Measurements from ENCODE around the gene CELSR2. TPM values are rescaled to one million over a fixed set of nuclear protein-coding genes. Genes with fewer than 3 reads are reported as not detected.
"Not testable (repeated sequence)": the region's sequence is repeated elsewhere in the genome, so short reads cannot be mapped to it uniquely, and the experiment has no call there.

Gene CELSR2
- total RNA-seq = 1.4 and 1.8 TPM in 2 replicates

DNA sequence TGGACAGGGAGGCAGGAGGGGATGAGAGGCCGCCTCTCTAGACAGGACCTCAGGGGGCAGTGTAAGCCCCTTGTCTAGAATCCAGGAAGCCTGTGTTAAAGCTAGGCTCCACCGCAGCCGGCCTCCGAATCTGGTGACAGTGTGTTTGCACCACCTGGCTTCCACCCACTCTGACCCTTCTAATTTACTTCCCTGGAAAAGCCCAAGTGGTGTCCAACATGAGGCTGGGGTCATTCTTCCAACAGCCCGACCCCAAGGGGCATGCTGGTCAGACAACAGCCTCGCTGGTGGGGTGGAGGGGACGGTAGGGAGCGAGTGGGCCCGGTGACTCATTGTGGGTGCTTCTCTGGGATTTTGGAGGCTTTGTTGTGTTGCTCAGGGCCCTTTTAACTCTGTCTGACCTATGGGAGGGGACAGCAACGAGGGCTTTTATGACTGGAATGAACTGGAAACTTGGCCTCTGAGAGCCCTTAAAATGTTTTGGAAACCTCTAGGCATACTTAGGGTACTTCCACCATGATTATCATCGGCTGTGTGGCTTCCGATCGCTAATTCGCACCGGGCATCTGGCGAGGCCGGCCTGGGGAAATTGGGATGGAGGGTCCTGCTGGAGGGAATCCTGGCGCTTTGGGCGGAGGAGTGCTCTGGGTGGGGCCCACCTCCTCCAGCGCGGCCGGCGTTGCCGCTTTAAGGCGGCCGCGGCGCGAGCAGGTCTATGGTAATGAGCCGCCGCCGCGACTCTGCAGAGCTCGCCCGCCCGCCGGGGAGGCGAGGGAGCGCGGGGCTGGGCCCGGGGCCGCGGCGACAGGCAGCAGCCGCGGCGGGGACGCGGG is at the start of gene CELSR2:
TSS of gene CELSR2 (plus strand) at position 743 of the 833 bp plus-strand sequence. CDS start 541 bp downstream, outside the sequence.
- peak; percentile 62 for DNase-seq

DNA sequence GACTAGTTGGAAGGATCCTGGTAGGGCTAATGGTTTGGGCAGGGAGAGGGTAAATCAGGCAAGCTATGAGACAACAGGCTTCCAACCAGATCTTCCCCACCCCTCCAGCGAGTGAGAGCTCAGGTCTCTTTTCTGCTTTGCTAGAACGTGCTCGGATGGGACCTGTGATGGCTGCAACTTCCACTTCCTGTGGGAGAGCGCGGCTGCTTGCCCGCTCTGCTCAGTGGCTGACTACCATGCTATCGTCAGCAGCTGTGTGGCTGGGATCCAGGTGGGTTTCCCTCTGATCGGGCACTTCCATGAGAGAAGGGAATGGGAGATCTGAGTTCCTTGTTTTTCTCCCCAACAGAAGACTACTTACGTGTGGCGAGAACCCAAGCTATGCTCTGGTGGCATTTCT is 49.6 kb upstream of the CELSR2 start:
- DNase-seq = no peak

- peak; percentile 79 for DNase-seq
Observed at GRCh38 chr1:109201123-109201703, 48.1 kb upstream of the CELSR2 start.

DNA sequence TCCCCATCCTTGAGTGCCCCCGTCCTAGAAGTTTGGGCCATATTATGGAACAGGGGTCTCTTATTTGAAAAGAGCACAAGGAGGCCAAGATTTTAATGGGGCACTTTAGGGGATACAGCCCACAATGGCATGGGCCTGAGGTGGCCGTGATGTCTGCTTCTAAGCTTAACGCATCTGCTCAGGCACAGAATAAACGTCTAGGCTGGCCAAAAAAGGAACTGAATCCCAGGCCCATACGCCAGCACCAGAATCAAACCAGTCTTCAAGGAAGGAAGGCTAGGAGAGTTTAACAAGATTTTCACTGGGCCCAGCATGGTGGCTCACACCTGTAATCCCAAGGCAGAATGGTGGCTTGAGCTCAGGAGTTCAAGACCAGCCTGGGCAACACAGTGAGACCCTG is 44.9 kb upstream of the CELSR2 start:
- no peak for DNase-seq

GRCh38 chr1:109206339-109206738 is 43.0 kb upstream of the CELSR2 start:
- DNase-seq = no peak

GRCh38 chr1:109207467-109208103 is 41.8 kb upstream of the CELSR2 start:
- no peak for DNase-seq

GRCh38 chr1:109208394-109208793 is 40.9 kb upstream of the CELSR2 start:
- no peak for DNase-seq

GRCh38 chr1:109208836-109209463 is 40.4 kb upstream of the CELSR2 start:
- DNase-seq = no peak

DNA sequence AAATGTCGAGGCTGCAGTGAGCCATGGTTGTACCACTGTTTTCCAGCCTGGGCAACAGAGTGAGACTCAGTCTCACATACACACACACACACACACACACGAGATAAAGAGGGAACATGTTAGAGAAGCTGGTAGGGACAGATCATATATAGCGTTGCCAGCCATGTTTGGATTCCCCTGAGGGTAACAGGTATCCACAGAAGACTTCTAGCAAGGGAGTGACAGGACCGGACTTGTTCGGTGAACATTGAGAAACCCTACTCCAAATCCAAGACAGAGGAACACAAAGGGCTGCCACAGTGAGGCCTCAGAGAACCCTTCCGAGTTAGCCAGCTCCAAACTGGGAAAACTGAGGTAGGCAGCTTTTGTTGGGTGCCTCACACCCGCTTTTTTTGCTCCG is 39.3 kb upstream of the CELSR2 start:
- no peak for DNase-seq

- DNase-seq = no peak
Observed at GRCh38 chr1:109213345-109213823, 36.0 kb upstream of the CELSR2 start.

- peak; percentile 90 for DNase-seq
Observed at GRCh38 chr1:109213824-109214693, 35.3 kb upstream of the CELSR2 start, which contains the start of gene SARS1. Gene SARS1 (plus strand): TSS chr1:109213918. CDS start chr1:109213993, 75 bp downstream.

- DNase-seq = peak; percentile 82
Observed at GRCh38 chr1:109214695-109215623, 34.4 kb upstream of the CELSR2 start.

GRCh38 chr1:109216662-109217061 is 32.7 kb upstream of the CELSR2 start:
- no peak for DNase-seq

DNA sequence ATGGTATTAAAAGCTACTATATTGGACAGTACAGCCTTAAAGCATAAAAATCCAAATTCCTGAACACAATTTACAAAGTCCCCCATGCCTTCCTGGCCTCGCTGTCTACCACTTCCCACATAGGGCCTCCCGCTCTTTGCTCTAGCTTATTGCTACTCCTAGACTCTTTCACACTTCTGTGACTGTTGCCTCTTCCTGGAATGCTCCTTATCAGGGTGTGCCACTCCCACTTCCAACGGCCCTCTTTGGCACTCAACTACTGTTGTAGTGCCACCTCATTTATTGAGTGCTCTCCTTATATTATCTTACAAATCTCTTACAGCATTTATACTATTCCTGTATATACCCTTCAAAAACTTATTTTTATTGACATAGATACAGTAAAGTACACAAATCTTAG is 30.8 kb upstream of the CELSR2 start:
- no peak for DNase-seq

DNA sequence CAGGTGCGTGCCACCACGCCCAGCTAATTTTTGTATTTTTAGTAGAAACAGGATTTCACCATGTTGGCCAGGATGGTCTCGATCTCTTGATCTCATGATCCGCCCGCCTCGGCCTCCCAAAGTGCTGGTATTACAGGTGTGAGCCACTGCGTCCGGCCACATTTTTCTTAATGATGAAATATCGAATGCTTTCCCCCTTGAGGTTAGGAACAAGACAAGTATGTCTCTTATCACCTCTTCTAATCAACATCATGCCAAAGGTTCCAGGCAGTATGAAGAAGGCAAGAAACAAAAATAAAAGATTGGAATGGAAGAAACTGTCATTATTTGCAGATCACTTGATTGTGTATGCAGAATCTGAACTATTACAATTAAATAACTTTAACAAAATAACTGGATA is 28.1 kb upstream of the CELSR2 start:
- not testable (repeated sequence) for DNase-seq

GRCh38 chr1:109225308-109225707 is 24.0 kb upstream of the CELSR2 start:
- no peak for DNase-seq

GRCh38 chr1:109225711-109226445 is 23.5 kb upstream of the CELSR2 start:
- no peak for DNase-seq

GRCh38 chr1:109228167-109228566 is 21.2 kb upstream of the CELSR2 start:
- no peak for DNase-seq

- DNase-seq = no peak
Observed at GRCh38 chr1:109229531-109230127, 19.7 kb upstream of the CELSR2 start.

- no peak for DNase-seq
Observed at GRCh38 chr1:109231066-109231465, 18.3 kb upstream of the CELSR2 start.

Data from dermis blood vessel endothelial cell (primary cell).